HS-27A (cell line): Measurements from ENCODE around the gene RPL13.
"Not testable (repeated sequence)": the region's sequence is repeated elsewhere in the genome, so short reads cannot be mapped to it uniquely, and the experiment has no call there.

Experiments
- DNase-seq: peaks from one replicate; pipeline ENCODE4 v3.0.0-alpha.2; 2012; ENCODE audit warnings: low read depth, missing footprints

The RPL13 gene

DNA sequence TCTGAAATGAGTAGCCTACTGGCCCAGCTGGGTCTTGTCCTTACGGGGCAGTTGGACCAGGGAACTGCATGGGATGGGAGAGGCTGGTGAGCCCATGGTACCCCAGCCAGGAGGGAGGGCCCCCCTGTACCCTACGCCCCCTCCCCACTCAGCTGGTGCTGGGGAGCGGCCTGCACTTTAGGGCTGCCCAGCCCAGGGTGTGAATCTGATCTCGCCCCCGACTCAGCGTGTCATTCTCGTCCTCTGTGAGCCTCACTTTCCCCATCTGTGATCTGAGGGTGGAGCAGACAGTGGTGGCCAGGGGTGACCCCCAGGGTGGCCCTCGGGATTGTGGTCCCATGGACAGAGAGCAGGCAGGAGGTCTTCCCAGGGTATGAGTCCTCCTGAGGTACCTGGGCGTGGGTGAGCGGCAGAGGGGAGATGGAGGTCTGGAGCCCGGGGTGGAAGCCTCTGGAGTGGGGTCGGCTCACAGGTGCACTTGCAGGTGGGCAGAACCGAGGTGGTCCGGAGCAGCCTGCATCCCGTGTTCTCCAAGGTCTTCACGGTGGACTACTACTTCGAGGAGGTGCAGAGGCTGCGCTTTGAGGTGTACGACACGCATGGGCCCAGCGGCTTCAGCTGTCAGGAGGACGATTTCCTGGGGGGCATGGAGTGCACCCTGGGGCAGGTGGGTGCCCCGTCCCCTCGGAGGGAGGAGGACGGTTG lies 16.7 kb downstream of the RPL13 start:
- no peak for DNase-seq

- no peak for DNase-seq
Measured at GRCh38 chr16:89579351-89579750, 18.9 kb downstream of the RPL13 start.

GRCh38 chr16:89581045-89581695 lies 20.7 kb downstream of the RPL13 start:
- peak; percentile 96 for DNase-seq

DNA sequence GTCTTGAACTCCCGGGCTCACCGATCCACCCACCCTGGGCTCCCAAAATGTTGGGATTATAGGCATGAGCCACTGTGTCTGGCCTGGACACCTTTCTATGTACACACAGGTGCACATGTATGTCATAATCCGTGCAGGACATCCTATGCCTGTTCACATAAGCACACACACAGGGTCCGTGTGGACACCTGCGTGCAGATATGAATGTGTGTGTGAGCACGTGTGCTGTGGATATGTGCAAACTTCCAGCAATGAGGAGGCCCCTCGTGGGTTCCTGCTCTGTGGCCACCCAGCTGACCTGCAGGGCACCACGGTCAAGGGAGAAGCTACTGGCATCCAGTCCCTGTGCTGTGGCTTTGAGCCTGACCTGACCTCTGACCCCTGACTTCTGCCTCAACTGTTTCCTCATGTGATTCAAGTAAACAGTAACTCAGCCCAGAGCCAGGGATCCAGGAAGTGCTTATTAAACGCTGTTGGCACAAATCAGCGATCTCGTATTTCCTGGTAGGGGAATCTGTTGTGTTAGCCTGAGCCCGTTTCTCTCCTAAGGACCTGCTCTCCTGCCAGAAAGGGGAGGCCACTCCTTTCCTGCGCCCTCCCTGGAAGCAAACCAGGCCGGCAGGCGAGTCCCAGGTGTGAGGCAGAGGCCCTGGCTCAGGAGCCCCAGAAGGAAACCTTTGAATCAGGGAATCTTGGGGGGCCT lies 21.5 kb downstream of the RPL13 start:
- DNase-seq, result no peak

GRCh38 chr16:89582614-89583196 lies 22.2 kb downstream of the RPL13 start:
- no peak for DNase-seq

DNA sequence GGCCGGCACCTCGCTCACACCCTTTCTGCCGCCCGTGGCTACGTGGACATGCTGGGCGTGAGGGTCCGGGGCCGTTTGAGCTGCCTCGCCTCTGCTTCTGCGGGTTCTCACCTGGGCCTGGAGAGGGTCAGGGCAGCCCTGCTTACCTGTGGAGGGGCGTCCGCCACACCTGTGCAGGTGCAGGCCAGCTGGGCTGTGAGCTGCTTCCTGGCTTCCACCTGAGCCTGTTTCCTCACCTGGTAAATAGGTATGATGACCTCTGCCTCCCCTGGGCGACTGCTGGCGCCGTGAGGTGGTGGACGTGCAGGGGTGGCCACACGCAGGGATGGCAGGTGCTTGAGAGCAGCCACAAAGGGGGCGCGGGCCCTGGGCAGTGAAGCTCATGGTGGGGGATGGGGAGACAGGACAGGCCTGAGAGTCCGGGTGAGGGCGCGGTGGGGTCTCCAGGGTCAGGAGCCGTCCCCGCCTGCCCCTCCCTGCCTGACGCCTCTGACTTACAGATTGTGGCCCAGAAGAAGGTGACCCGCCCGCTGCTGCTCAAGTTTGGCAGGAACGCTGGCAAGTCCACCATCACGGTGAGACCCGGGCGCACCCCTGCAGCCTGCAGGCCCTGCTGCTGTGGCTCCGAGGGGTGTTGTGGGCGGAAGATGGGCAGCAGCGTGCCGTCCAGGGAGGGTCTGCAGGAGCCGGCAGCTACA lies 22.9 kb downstream of the RPL13 start:
- no peak for DNase-seq

GRCh38 chr16:89583895-89584644 lies 23.6 kb downstream of the RPL13 start:
- no peak for DNase-seq

DNA sequence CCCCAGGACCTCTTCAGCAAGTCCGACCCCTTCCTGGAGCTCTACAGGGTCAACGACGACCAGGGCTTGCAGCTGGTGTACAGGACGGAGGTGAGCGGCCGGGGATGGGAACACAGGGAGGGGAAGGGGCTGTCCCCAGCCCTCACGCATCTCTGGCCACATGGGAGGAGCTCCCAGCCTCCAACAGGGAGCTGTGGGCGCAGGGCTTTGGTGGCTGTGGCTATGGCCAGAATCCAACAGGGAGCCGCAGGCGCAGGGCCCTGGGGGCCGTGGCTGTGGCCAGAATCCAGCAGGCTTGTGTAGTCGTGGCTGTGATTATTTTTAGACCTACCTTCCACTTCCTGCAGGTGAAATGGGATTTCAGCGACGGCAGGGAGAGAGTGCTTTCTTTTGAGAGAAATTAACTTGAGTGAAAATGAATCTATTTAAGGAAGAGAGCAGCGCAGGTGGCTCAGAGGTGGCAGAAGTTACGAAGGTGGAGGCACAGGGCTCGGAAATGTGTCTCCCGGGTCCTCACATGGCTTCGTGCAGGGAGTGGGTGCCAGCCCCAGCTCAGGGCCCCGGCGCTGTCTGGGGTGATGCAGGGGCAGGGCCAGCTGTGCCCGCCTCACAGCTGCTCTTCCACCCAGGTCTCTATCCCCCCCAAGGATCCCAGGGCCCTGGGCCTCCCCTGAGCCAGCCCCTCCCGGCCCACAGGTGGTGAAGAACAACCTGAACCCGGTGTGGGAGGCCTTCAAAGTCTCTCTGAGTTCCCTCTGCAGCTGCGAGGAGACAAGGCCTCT lies 24.5 kb downstream of the RPL13 start:
- no peak for DNase-seq

- no peak for DNase-seq
Measured at GRCh38 chr16:89586218-89586617, 25.7 kb downstream of the RPL13 start.

DNA sequence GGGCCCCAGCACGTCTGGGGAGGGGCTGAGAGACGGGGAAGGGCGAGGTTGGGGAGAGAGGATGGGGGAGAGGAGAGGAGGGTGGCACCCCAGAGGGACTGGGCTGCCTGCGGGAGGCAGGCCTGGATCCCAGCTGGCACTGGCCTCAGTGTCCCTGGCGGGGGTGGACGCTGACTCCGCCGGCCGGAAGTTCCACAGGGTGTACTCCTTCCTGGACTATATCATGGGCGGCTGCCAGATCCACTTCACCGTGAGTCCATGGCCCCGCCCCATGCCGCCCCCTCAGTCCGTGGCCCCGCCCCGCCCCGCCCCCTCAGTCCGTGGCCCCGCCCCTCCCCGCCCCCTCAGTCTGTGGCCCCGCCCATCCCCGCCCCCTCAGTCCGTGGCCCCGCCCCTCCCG lies 26.4 kb downstream of the RPL13 start:
- DNase-seq, result no peak

DNA sequence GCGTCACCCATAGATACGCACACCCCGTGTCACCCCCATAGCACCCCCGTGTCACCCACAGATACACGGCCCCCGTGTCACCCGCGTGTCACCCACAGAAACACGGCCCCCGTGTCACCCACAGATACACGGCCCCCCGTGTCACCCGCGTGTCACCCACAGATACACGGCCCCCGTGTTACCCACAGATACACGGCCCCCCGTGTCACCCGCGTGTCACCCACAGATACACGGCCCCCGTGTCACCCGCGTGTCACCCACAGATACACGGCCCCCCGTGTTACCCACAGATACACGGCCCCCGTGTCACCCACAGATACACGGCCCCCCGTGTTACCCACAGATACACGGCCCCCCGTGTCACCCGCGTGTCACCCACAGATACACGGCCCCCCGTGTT lies 27.2 kb downstream of the RPL13 start:
- not testable (repeated sequence) for DNase-seq

DNA sequence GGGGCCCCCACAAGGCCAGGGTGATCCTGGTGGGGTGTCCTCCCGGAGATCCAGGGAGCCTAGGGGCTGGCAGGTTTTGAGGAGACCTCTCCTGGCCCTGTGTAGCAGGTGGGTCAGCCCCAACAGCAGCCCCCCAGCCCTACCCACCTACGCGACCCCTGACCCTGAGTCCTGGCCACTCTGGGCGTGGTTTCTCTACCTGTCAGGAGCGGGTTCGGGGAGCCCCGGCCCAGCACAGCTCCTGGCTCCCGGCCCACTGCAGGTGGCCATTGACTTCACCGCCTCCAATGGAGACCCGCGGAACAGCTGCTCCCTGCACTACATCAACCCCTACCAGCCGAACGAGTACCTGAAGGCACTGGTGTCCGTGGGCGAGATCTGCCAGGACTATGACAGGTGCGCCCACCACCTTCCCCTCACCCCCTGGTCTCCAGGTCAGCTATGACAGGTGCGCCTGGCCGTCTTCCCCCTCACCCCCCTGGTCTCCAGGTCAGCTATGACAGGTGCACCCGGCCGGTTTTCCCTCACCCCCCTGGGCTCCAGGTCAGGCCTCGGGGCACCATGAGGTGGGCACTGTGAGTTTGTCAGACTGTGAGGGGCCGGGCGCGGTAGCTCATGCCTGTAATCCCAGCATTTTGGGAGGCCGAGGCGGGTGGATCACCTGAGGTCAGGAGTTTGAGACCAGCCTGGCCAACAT lies 28.1 kb downstream of the RPL13 start:
- no peak for DNase-seq

GRCh38 chr16:89589241-89589926 lies 28.9 kb downstream of the RPL13 start:
- no peak for DNase-seq

- DNase-seq, result no peak
Measured at GRCh38 chr16:89593841-89594240, 33.4 kb downstream of the RPL13 start.

DNA sequence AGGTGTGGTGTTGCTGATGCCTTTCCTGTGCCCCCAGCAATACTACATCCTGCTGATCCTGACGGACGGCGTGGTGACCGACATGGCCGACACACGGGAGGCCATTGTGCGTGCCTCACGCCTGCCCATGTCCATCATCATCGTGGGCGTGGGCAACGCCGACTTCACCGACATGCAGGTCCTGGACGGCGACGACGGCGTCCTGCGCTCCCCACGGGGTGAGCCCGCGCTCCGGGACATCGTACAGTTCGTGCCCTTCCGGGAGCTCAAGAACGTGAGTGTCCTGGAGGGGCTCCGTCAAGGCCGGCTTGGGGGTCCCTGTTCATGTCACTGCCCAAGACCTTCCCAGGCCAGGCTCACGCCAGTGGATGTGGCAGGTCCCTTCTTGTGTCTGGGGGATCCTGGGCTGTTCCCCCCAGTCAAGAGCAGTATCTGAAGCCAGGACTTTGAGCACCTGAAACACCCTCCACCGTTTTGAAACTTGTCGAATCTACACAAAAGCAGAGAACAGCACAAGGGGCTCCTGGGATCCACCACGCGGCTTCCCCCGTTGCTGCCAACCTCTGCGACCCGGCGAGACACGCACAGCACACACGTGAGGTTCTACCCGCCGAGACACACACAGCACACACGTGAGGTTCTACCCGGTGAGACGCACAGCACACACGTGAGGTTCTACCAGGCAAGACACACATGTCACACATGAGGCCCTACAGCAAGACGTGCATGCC lies 35.0 kb downstream of the RPL13 start:
- DNase-seq, result no peak

- DNase-seq, result no peak
Measured at GRCh38 chr16:89596061-89596689, 35.7 kb downstream of the RPL13 start.

- no peak for DNase-seq
Measured at GRCh38 chr16:89596957-89597649, 36.6 kb downstream of the RPL13 start.

DNA sequence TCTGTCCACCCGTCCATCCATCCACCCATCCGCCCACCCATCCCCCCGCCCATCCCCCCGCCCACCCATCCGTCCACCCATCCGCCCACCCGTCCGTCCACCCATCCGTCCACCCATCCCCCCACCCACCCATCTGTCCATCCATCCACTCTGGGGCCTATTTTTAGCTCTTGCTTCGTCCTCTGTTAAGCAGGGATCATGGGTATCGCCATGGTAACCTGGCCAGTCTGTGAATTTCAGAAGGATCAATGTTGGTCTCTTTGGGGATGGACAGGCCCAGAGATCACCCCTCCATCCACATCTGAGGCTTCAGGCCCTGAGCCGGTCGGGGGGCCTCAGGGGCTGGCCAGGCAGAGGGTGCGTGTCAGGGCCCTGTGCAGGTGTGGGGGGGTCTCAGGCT lies 37.7 kb downstream of the RPL13 start:
- DNase-seq, result no peak
